ENCODE data around the gene OLFML2B.
"Not testable (repeated sequence)": the region's sequence is repeated elsewhere in the genome, so short reads cannot be mapped to it uniquely, and the experiment has no call there.

OLFML2B gene

DNA sequence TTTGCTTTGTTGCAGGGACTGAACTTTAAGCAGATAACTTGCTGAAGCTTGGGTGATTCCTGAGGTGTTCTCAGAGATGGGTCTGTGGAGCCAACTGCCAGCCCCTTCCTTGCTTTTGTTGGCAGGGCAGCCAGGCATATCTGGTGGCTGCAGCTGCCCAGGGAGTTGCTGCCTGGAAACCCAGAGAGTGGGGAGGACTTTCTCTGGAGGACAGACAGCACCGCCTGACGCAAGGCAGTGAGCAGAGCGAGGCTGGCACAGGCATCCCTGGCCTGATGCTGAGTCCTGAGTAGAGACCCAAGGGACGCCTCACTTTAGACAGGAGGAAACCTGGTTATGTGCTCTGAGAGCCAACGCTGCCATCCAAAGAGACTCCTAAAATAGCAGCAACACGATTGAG is 9.8 kb upstream of the OLFML2B start:
- DNase-seq, result no peak

DNA sequence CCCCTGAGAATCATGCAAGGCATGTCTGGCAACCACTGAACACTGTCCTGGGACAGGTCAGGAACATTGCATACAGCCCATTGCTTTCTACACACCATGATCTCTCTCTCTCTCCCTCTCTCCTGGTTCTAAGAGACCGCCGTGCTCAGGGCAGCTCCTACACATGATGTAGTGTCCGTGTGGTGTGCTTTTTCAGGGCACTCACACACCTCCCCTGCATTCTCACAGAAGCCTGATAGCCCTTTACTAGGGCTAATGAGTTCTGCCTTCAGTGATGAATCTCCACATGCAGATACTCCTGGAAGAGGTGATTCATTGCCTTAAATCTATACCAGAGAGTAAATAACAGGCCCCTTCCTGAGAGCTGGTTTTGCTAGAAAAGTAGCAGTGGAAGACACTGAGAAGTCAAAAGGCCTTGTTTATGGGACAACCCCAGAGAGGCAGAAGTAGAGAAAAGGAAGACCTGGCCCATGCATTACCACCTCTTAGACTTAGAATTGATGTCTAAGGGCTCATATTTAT is 7.2 kb upstream of the OLFML2B start:
- DNase-seq, result no peak

GRCh38 chr1:162029157-162029556 is 5.5 kb upstream of the OLFML2B start:
- no peak for DNase-seq

DNA sequence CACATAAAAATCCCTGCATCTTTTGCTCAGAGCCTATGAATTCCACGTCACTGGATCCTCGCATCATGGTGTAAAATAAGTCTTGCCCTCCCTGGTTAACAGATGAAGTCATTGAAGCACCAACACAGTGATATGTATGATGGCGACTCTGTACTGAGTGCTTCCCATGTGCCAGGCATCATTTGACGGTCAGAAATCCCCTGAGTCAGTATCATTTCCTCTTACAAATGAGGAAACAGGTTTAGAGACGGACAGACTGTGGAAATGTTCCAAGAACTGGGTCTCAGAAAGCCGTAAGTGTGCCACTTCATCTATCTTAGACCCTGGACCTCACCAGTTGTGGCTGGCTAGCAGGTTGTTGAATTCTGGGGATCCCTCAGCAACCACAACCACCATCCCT is 5.1 kb upstream of the OLFML2B start:
- peak; percentile 7 to 12 for DNase-seq

DNA sequence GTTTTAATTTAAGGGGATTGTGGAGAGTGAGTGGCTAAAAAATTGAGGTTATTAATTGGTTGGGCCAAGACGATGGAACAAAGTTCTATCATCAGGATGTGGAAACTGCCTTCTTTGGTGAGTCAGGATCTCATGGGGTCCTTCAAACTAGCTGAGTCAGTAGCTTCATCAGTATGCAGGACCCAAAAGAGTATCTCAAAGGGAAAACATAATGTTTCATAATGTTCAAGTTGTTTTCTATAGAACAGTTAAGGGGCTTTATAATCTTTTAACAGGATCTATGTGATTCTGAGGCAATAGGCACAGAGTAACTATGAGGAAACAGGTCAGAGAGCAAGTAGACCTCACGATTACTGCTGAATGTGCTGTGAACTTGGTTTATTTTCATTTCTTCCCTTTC is 3.2 kb upstream of the OLFML2B start:
- no peak for DNase-seq

- no peak for DNase-seq
Observed at GRCh38 chr1:162025541-162025940, 1.9 kb upstream of the OLFML2B start.

DNA sequence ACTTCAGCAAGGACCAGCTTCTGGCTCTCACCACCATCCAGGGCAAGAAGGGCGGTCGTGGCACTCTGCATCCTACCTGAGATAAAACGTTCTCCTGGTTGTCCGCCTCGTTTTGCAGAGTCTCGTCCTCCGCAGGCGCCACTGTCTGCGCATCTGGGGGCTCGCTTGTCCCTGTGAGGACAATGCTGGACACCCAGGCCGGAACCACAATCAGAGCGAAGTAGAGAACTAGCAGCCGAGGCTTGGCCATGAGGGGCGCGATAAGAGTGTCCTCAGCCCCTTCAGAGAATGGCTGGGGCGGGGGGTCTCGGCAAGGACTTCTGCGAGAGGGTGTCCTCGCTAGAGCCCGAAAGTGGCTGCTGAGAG is 505 bp downstream of the OLFML2B start:
- DNase-seq, result no peak

DNA sequence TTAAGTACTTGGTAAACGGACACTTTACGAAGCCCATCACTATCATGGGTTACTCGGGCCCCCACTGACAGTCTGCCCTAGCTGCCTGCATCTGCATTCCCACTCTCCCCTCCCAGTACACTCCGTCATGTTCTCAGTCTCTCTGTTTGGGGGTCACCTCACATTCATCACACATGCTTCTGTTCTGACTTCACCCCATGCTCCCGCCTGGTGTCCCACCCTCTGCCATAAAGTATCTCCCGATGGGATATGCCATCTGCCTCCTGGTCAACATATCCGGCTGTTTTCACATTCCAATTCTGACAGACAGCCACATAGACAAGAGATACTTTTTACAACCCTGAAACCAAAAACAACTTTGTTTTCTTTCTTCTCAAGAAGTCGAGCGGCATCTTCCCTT is 1.0 kb downstream of the OLFML2B start:
- DNase-seq, result no peak

GRCh38 chr1:162021124-162021523 is 2.5 kb downstream of the OLFML2B start:
- DNase-seq, result no peak

GRCh38 chr1:162020150-162020549 is 3.5 kb downstream of the OLFML2B start:
- DNase-seq, result no peak

DNA sequence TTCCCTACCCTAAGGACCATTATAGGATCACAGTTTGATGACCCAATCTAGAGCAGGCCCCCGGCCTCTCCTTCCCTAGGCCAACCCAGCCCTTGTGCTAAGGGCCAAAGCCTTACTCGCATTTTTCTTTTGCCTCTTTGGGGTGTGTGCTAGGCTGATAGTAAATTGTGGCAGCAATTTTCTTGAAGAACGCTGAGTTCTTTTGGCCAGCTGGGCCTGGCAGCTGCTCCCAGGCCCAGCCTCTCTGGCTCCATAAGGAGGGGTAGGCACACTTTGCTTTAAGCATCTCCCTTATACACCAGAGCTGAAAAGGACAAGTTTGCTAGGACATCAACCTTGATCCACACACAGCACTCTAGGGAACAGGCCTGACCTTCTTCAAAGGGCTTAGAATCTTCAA is 4.2 kb downstream of the OLFML2B start:
- DNase-seq, result no peak

DNA sequence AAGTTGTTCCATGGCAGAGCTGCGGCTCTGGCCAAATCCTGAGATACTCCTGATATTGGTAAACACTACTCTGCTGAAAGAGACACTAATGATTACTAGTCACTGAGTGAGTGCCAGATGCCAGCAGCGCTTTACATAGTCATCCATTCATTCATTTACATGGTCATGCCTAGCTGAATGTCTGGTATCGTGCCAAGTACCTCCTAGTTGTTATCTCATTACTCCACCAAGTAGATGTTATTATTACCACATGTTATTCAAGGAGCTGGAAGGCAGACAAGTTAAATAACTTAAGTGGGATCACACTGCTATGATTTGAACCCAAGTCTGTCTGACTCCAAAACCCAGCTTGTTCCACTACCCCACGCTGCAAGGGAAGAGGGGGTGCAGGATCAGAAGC is 4.7 kb downstream of the OLFML2B start:
- no peak for DNase-seq

DNA sequence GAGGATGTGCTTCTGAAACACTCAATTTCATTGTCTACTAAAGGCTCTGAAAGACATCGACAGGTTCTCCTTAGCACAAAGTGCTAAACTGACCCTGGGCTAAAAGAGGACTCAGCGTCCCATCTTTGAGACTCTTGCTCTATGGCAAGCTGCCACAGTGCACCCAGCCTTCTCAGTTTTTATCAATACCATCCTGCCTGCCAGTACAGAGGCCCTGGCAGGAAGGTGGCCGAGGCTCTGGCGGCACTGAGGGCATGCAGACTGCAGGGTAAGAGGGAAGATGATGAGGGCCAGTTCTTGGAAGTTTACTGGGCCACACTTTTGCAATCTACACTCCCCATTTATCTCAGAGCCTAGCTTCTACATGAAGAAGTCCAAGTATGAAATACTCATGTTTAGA is 5.3 kb downstream of the OLFML2B start:
- no peak for DNase-seq

- DNase-seq, result not testable (repeated sequence)
Observed at GRCh38 chr1:162017791-162018190, 5.9 kb downstream of the OLFML2B start.

DNA sequence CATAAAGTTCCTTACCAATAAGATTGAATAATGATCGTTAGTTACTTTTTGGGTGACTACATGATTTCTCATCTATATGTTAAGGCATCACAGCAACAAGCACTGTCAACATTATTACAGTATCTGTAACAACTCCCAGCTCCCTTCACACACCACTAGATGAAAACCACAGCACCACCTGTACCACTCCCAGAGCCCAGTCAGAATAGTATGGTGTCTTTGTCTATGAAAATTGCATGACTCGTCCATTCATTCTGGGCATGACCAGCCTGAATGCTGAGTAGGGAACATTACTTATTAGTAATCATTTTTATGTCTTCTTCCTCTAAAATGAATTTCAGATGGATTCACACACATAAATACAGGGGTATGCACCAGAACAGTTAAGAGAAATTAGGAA is 7.0 kb downstream of the OLFML2B start:
- DNase-seq, result no peak

- no peak for DNase-seq
Observed at GRCh38 chr1:162015196-162015595, 8.5 kb downstream of the OLFML2B start.

- DNase-seq, result no peak
Observed at GRCh38 chr1:162014202-162014601, 9.5 kb downstream of the OLFML2B start.

- no peak for DNase-seq
Observed at GRCh38 chr1:162013289-162013688, 10.4 kb downstream of the OLFML2B start.

- DNase-seq, result no peak
Observed at GRCh38 chr1:162011337-162012012, 12.2 kb downstream of the OLFML2B start.

- no peak for DNase-seq
Observed at GRCh38 chr1:162010175-162010506, 13.5 kb downstream of the OLFML2B start.

DNA sequence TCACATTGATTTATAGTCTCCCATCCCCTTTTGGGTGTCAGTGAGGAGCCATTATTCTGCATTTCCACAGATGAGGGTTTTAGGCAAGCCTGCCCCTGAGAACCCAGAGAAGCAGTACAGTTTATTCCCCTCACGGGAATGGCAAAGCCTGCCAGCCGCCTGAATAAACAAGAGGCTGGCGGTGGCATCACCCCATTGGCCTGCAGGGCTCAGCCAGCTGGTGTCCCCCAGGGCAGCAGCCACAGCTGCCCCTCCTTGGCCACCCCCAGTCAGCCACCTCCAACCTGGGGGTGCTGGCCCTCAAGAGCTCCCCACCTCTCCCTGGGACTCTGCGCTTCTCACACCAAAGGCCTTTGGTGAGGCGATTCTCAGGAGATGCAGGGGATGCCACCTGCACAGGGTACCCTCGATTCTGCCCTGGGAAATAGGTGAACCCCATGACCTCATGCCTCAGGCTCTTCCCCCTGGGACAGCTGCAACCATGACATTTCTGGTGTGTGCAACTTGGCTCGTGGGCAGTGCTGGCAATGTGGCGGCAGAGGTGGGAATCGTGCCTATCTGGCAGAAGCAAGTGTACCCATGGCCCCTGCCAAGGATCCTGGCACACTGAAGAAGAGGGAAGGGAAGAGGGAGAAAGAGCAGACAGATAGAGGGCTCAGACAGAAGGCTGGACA is 14.0 kb downstream of the OLFML2B start:
- DNase-seq, result no peak

DNA sequence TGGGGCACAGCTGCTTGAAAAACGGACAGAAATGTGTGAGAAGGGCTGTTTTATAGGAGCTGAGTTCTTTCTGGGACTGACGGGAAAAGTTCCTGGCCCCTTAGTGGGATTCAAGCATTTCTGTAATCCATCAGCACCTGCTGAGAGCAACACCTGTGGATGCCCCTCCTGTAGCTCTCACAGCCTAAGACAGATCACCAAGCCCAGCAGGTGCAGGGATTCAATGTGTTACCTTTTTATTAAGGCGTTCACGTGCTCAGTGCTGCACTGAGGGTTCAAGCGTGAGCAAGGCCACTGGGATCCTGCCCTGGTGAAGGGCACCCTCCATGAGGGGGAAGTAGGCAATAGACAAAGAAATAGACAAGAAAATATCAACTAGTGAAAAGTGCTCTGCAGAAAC is 14.9 kb downstream of the OLFML2B start:
- DNase-seq, result no peak

DNA sequence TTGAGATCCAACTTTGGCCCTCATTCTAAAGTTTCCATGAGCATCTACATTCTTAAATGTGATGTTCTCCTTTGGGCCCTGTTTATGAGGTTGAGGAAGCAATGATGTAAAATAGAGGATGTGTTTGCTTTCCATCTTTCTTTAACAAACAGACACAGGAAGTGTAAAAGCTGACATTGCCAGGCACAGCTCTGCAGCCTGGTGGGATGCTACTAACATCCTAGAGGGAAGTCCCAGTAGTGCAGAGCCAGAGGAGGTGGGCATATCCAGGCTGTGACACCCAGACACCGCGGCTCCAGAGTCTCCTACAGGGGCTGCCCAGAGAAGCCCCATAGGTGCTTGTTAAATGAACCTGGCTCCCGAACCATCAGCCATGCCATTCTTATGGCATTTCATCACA is 16.2 kb downstream of the OLFML2B start:
- no peak for DNase-seq

DNA sequence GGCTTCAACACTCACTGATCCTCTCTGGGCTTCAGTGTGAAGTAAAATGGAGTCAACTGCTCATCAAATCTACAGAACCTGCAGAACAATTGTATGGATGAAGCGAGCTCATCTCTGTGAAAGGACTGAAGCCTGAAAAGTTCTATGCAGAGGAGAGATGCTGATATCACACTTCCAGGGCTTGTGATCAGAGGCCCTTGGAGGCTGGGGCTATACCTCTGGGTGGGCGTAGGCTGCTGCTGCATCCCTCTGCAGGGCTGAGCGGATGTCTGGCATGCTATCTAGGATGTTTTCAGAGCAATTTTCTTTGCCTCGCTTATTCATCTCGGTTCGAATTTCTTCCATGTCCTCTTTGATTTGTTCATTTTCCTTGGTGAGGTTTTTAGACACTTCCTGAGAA is 17.6 kb downstream of the OLFML2B start:
- DNase-seq, result no peak

DNA sequence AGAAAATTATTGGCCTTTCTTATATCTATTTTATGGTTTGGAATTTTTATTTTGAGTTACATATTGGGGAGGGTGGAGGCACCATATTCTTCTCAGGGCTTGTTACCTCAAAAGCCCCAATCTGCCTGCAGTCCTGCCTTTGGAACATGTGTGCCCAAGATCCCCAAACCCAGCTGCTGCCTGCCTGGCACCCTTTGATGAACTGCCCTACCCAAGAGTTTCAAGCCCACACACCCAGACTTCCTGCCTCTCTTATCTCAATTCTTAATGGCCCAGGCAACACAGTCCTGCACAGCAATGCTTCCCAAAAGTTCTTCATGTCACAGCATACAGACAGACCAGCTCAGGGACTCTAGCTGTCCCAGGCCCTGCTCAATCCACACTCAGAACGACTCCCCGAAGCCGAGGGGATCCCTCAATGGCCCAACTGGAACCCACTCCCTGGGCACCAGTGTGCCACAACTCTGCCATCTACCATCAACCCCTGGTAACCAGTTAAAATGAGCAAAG is 19.2 kb downstream of the OLFML2B start:
- peak in 1 of 2 donors; percentile 44 for DNase-seq

All from bone marrow (tissue), 2 donors.